Ecto neural progenitor cell (in vitro differentiated cells): ENCODE data around the gene LYSET.
"Not testable (repeated sequence)": the region's sequence is repeated elsewhere in the genome, so short reads cannot be mapped to it uniquely, and the experiment has no call there.

Source experiments
- DNase-seq: peaks from one replicate; pipeline ENCODE4 v3.0.0-alpha.2; 2018; ENCODE audit warnings: low spot score

LYSET gene

GRCh38 chr14:93223565-93223964 is 38.4 kb downstream of the LYSET start:
- DNase-seq = no peak

- DNase-seq = no peak
These were observed 43.4 kb downstream of the LYSET start for GRCh38 chr14:93228550-93228949.

GRCh38 chr14:93230539-93230938 is 45.4 kb downstream of the LYSET start:
- no peak for DNase-seq

GRCh38 chr14:93231129-93231979 is 46.2 kb downstream of the LYSET start:
- DNase-seq = no peak

GRCh38 chr14:93232159-93232558 is 47.0 kb downstream of the LYSET start:
- DNase-seq = no peak

GRCh38 chr14:93233078-93233477 is 48.0 kb downstream of the LYSET start:
- not testable (repeated sequence) for DNase-seq

GRCh38 chr14:93234798-93235197 is 49.7 kb downstream of the LYSET start:
- no peak for DNase-seq
